H9 (cell line): ENCODE data around the gene TMEM38A. TPM values are rescaled to one million over a fixed set of nuclear protein-coding genes. Genes with fewer than 3 reads are reported as not detected.

Experiments used
- DNase-seq: peaks from one replicate; pipeline ENCODE4 v3.0.0-alpha.2; 2017
- H2AFZ ChIP-seq: one replicate; pipeline ENCODE4 v1.6.1; 2013; ENCODE audit warnings: mild to moderate bottlenecking, low read length, control low read depth, moderate library complexity
- H2AK5ac ChIP-seq: 2 replicates; pipeline ENCODE4 v1.6.1; 2013; ENCODE audit warnings: low read length, control low read depth, mixed read lengths; ENCODE audit not compliant: insufficient read length
- H2BK120ac ChIP-seq: one replicate; pipeline ENCODE4 v1.6.1; 2013; ENCODE audit warnings: low read depth, mild to moderate bottlenecking, low read length, control low read depth, inconsistent platforms; ENCODE audit not compliant: poor library complexity, severe bottlenecking
- H2BK12ac ChIP-seq: 2 replicates; pipeline ENCODE4 v1.6.1; 2013; ENCODE audit warnings: low read length, control low read depth, mixed read lengths, low read depth; ENCODE audit not compliant: insufficient read length
- H2BK15ac ChIP-seq: 2 replicates; pipeline ENCODE4 v1.6.1; 2013; ENCODE audit warnings: low read depth, low read length, control low read depth
- H2BK20ac ChIP-seq: one replicate; pipeline ENCODE4 v1.6.1; 2013; ENCODE audit warnings: low read depth, mild to moderate bottlenecking, low read length, control low read depth, inconsistent platforms; ENCODE audit not compliant: poor library complexity, severe bottlenecking
- H2BK5ac ChIP-seq: 2 replicates; pipeline ENCODE4 v1.6.1; 2013; ENCODE audit warnings: low read length, control low read depth, mixed read lengths; ENCODE audit not compliant: insufficient read length
- H3K14ac ChIP-seq: 2 replicates; pipeline ENCODE4 v1.6.1; 2013; ENCODE audit warnings: low read length, control low read depth; ENCODE audit not compliant: insufficient read depth
- H3K18ac ChIP-seq: 2 replicates; pipeline ENCODE4 v1.6.1; 2013; ENCODE audit warnings: low read depth, mild to moderate bottlenecking, mixed read lengths, low read length, control low read depth; ENCODE audit not compliant: insufficient read length
- H3K23ac ChIP-seq: 2 replicates; pipeline ENCODE4 v1.6.1; 2013; ENCODE audit warnings: low read length, control low read depth, mixed read lengths, low read depth; ENCODE audit not compliant: insufficient read length
- H3K23me2 ChIP-seq: 2 replicates; pipeline ENCODE4 v1.6.1; 2013; ENCODE audit warnings: low read depth, mild to moderate bottlenecking, mixed read lengths, low read length, control low read depth; ENCODE audit not compliant: insufficient read length, poor library complexity, severe bottlenecking
- H3K27ac ChIP-seq: 2 replicates; pipeline ENCODE4 v1.5.1; 2013; ENCODE audit warnings: low read length, control low read depth, mixed read lengths, low read depth; ENCODE audit not compliant: insufficient read length
- H3K27me3 ChIP-seq: 2 replicates; pipeline ENCODE4 v1.6.1; 2013; ENCODE audit warnings: low read length, control low read depth, inconsistent platforms; ENCODE audit not compliant: insufficient read depth
- H3K4ac ChIP-seq: 2 replicates; pipeline ENCODE4 v1.6.1; 2013; ENCODE audit warnings: low read depth, mild to moderate bottlenecking, control low read depth, inconsistent platforms, low read length, moderate library complexity
- H3K4me1 ChIP-seq: 2 replicates; pipeline ENCODE4 v1.6.1; 2013; ENCODE audit warnings: low read length, control low read depth, inconsistent platforms; ENCODE audit not compliant: insufficient read depth
- H3K4me2 ChIP-seq: 2 replicates; pipeline ENCODE4 v1.6.1; 2013; ENCODE audit warnings: low read length, control low read depth, mixed read lengths; ENCODE audit not compliant: insufficient read length, insufficient read depth
- H3K56ac ChIP-seq: 2 replicates; pipeline ENCODE4 v1.6.1; 2013; ENCODE audit warnings: low read depth, mild to moderate bottlenecking, mixed read lengths, low read length, control low read depth; ENCODE audit not compliant: insufficient read length
- H3K79me1 ChIP-seq: 2 replicates; pipeline ENCODE4 v1.6.1; 2013; ENCODE audit warnings: low read depth, mild to moderate bottlenecking, moderate library complexity, low read length, control low read depth, inconsistent platforms; ENCODE audit not compliant: insufficient read depth, poor library complexity, severe bottlenecking
- H3K79me2 ChIP-seq: 2 replicates; pipeline ENCODE4 v1.6.1; 2013; ENCODE audit warnings: low read length, control low read depth, inconsistent platforms; ENCODE audit not compliant: insufficient read depth
- H3K9ac ChIP-seq: 2 replicates; pipeline ENCODE4 v1.6.1; 2013; ENCODE audit warnings: low read length, control low read depth, mixed read lengths; ENCODE audit not compliant: insufficient read length; ENCODE audit errors: extremely low read depth
- H3K9me3 ChIP-seq: one replicate; pipeline ENCODE4 v1.6.1; 2013; ENCODE audit warnings: low read depth, low read length, inconsistent platforms; ENCODE audit not compliant: control insufficient read depth
- H3T11ph ChIP-seq: one replicate; pipeline ENCODE4 v1.6.1; 2013; ENCODE audit warnings: mild to moderate bottlenecking, low read length, control low read depth, inconsistent platforms
- H4K20me1 ChIP-seq: one replicate; pipeline ENCODE4 v1.6.1; 2013; ENCODE audit not compliant: control insufficient read depth, insufficient read length, insufficient read depth
- H4K5ac ChIP-seq: 2 replicates; pipeline ENCODE4 v1.6.1; 2013; ENCODE audit warnings: low read depth, mild to moderate bottlenecking, mixed read lengths, low read length, control low read depth; ENCODE audit not compliant: insufficient read length
- H4K8ac ChIP-seq: replicated peaks from 2 replicates; pipeline ENCODE4 v1.6.1; 2013; ENCODE audit warnings: low read length, control low read depth, mixed read lengths, low read depth; ENCODE audit not compliant: insufficient read length
- H4K91ac ChIP-seq: 2 replicates; pipeline ENCODE4 v1.6.1; 2013; ENCODE audit warnings: low read depth, mild to moderate bottlenecking, moderate library complexity, mixed read lengths, low read length, control low read depth; ENCODE audit not compliant: insufficient read length
- H3K27ac Mint-ChIP-seq, 3 experiments: 2 replicates in 2 of 3; 3 replicates in 1 of 3; pipeline ENCODE4 v1.8.0; 2020 to 2021; ENCODE audit warnings: mixed read lengths in 3 of 3, mild to moderate bottlenecking in 1 of 3, moderate library complexity in 1 of 3
- H3K27me3 Mint-ChIP-seq: 2 replicates; pipeline ENCODE4 v1.8.0; 2021; ENCODE audit warnings: low read depth, mild to moderate bottlenecking, moderate library complexity, mixed read lengths
- H3K36me3 Mint-ChIP-seq, 3 experiments: 2 replicates in 2 of 3; 3 replicates in 1 of 3; pipeline ENCODE4 v1.8.0; 2020 to 2021; ENCODE audit warnings: low read depth in 3 of 3, mixed read lengths in 3 of 3; ENCODE audit not compliant: insufficient read depth in 1 of 3
- H3K4me1 Mint-ChIP-seq, 2 experiments: 2 replicates each; pipeline ENCODE4 v1.8.0; 2020; ENCODE audit warnings: mixed read lengths in 2 of 2
- H3K4me3 Mint-ChIP-seq, 2 experiments: 2 replicates in 1 of 2; 3 replicates in 1 of 2; pipeline ENCODE4 v1.8.0; 2020 to 2021; ENCODE audit warnings: mild to moderate bottlenecking in 2 of 2, mixed read lengths in 2 of 2, moderate library complexity in 1 of 2
- H3K9me3 Mint-ChIP-seq, 2 experiments: 2 replicates in 1 of 2; 3 replicates in 1 of 2; pipeline ENCODE4 v1.8.0; 2020; ENCODE audit warnings: mild to moderate bottlenecking in 2 of 2, mixed read lengths in 2 of 2, moderate library complexity in 1 of 2
- CTCF ChIP-seq: fragments of 200-600 bp; sonication (generic); conservative IDR thresholded peaks from 3 replicates; pipeline ENCODE4 v1.8.0; 2021; ENCODE audit warnings: antibody characterized with exemption, mild to moderate bottlenecking
- WGBS: extraction: QIAGEN DNeasy Blood & Tissue Kit; methylation state at CpG from one replicate; pipeline ENCODE4 v1.1.7; 2013; ENCODE audit warnings: missing lambda C conversion rate, low lambda C conversion rate, mixed read lengths; ENCODE audit not compliant: insufficient read length; ENCODE audit errors: extremely low coverage; 5-methylcytosine and 5-hydroxymethylcytosine counted together
- total RNA-seq: library from RNA; stranded (reverse); gene quantifications from 2 replicates; pipeline ENCODE4 v1.2.1, GENCODE V29; 2021

TMEM38A gene
- total RNA-seq, 1 experiment from 2014 or later, result 7.4 TPM

GRCh38 chr19:16682539-16682938, 21.6 kb downstream of the TMEM38A start:
- Histone ChIP-seq H3K9me3 (no peaks in the 10 kb centered on the region), H3K9ac (no peak overlapping the region), H3K23me2 (no peaks in the 10 kb centered on the region), H3K4me1 (no peaks in the 10 kb centered on the region), H2BK5ac (no peak overlapping the region), H2BK20ac (no peak overlapping the region), H2AK5ac (no peak overlapping the region), H3K79me1 (no peaks in the 10 kb centered on the region), H2AFZ (no peak overlapping the region), H3T11ph (no peak overlapping the region), H2BK120ac (no peak overlapping the region), H3K18ac (no peak overlapping the region), H3K4me2 (no peak overlapping the region), H3K4ac (no peak overlapping the region), H3K27ac (no peak overlapping the region), H2BK15ac (no peak overlapping the region), H3K79me2 (no peaks in the 10 kb centered on the region), H4K20me1 (no peaks in the 10 kb centered on the region), H4K91ac (no peak overlapping the region), H3K56ac (no peak overlapping the region), H4K5ac (no peak overlapping the region), H3K14ac (no peak overlapping the region), H3K27me3 (no peaks in the 10 kb centered on the region), H3K23ac (no peak overlapping the region), H2BK12ac (no peak overlapping the region), H4K8ac (no peak overlapping the region)
- Mint-ChIP-seq H3K4me1 (no peaks in the 10 kb centered on the region), H3K4me3 (no peak overlapping the region), H3K27ac (no peak overlapping the region; a peak in 1 of 7 replicates), H3K9me3 (no peaks in the 10 kb centered on the region), H3K27me3 (no peaks in the 10 kb centered on the region), H3K36me3 (peaks cover 9 to 23% (median 16%) of the 10 kb centered on the region in 3 experiments; a peak in 6 of 7 replicates)
- no CpG with 5 or more reads among the region's 2 CpGs for WGBS
- no peak for DNase-seq
- TF ChIP-seq CTCF, result no peak
